Loucy (cell line): ENCODE data around the gene GUCY1B1.

Experiments used
- H2AFZ ChIP-seq: fragments of 200-600 bp; sonication (generic); 2 replicates; pipeline ENCODE4 v1.6.0; 2016; ENCODE audit warnings: antibody characterized with exemption, mild to moderate bottlenecking, low read length, moderate library complexity
- H3F3A ChIP-seq: fragments of 200-600 bp; 2 replicates; pipeline ENCODE4 v1.6.0; 2016; ENCODE audit warnings: antibody characterized with exemption, low read depth, mild to moderate bottlenecking
- H3K27me3 ChIP-seq: fragments of 200-600 bp; sonication (generic); 2 replicates; pipeline ENCODE4 v1.6.1; 2014; ENCODE audit warnings: low read length, mild to moderate bottlenecking; ENCODE audit not compliant: insufficient read depth, poor library complexity, severe bottlenecking
- H3K36me3 ChIP-seq: fragments of 200-600 bp; sonication (generic); 2 replicates; pipeline ENCODE4 v1.6.1; 2016; ENCODE audit warnings: low read length; ENCODE audit not compliant: insufficient read depth
- H3K4me1 ChIP-seq: fragments of 200-600 bp; sonication (generic); 2 replicates; pipeline ENCODE4 v1.5.1; 2014; ENCODE audit warnings: low read length, mild to moderate bottlenecking; ENCODE audit not compliant: insufficient read depth, poor library complexity, severe bottlenecking
- H3K4me2 ChIP-seq: fragments of 200-600 bp; sonication (generic); 2 replicates; pipeline ENCODE4 v1.6.0; 2014; ENCODE audit warnings: antibody characterized with exemption, low read length, low read depth, mild to moderate bottlenecking; ENCODE audit not compliant: poor library complexity, severe bottlenecking
- H3K4me3 ChIP-seq: fragments of 200-600 bp; sonication (generic); 2 replicates; pipeline ENCODE4 v1.5.1; 2014; ENCODE audit warnings: low read length, mild to moderate bottlenecking, mixed read lengths; ENCODE audit not compliant: poor library complexity, severe bottlenecking
- H3K79me2 ChIP-seq: fragments of 200-600 bp; sonication (generic); 2 replicates; pipeline ENCODE4 v1.6.1; 2014; ENCODE audit warnings: low read length; ENCODE audit not compliant: insufficient read depth
- H3K9ac ChIP-seq: fragments of 200-600 bp; sonication (generic); 2 replicates; pipeline ENCODE4 v1.6.0; 2014; ENCODE audit warnings: mild to moderate bottlenecking, low read depth, low read length, moderate library complexity; ENCODE audit not compliant: poor library complexity, severe bottlenecking
- H3K9me2 ChIP-seq: fragments of 200-600 bp; sonication (generic); replicated peaks from 2 replicates; pipeline ENCODE4 v1.6.1; 2016; ENCODE audit warnings: low read depth, low read length, mixed read lengths
- H3K9me3 ChIP-seq: fragments of 200-600 bp; sonication (generic); 2 replicates; pipeline ENCODE4 v1.6.1; 2014; ENCODE audit warnings: mild to moderate bottlenecking, antibody characterized with exemption, low read length, low read depth; ENCODE audit not compliant: insufficient read depth
- H4K20me1 ChIP-seq: fragments of 200-600 bp; sonication (generic); 2 replicates; pipeline ENCODE4 v1.6.0; 2014; ENCODE audit warnings: antibody characterized with exemption, low read length, mild to moderate bottlenecking; ENCODE audit not compliant: insufficient read depth, poor library complexity, severe bottlenecking
- EZH2phosphoT487 ChIP-seq: fragments of 200-600 bp; IDR thresholded peaks from 2 replicates; pipeline ENCODE4 v1.6.1; 2018; ENCODE audit warnings: antibody characterized with exemption, mild to moderate bottlenecking, moderate library complexity, borderline replicate concordance
- TF ChIP-seq, protein P1 (sequence below): fragments of 200-600 bp; sonication (generic); conservative IDR thresholded peaks from 2 replicates; pipeline ENCODE4 v1.5.1; 2014; ENCODE audit warnings: mild to moderate bottlenecking, antibody characterized with exemption, low read length

The GUCY1B1 gene

DNA sequence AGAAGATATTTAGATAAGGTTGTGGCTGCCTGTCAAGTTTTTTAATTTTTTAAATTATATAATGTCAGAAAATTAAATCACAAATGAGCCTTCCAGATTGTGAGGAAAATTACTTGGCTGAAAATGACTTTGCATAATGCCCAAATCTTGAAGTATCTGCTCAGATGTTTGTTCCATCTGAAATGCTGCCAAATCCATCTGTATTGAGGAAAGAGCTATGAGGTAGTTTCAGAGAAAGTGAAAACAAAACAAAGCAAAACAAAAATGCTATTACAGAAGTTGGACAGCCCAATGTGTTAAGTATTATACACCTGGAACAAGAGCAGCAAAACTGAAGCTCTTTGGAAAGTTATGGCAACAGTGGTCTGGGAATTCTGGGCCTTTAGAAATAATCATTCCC, 23.3 kb upstream of the GUCY1B1 start:
- Histone ChIP-seq H3K4me2 (no peak overlapping the region), H3K27me3 (no peaks in the 10 kb centered on the region), H3K9ac (no peak overlapping the region), H3K4me3 (no peak overlapping the region), H2AFZ (no peak overlapping the region), H3K79me2 (no peaks in the 10 kb centered on the region), H3K9me2 (no peaks in the 10 kb centered on the region), H3F3A (no peaks in the 10 kb centered on the region), H3K36me3 (no peaks in the 10 kb centered on the region), H3K9me3 (no peaks in the 10 kb centered on the region), H3K4me1 (no peaks in the 10 kb centered on the region), H4K20me1 (no peaks in the 10 kb centered on the region)
- TF ChIP-seq, protein P1, sequence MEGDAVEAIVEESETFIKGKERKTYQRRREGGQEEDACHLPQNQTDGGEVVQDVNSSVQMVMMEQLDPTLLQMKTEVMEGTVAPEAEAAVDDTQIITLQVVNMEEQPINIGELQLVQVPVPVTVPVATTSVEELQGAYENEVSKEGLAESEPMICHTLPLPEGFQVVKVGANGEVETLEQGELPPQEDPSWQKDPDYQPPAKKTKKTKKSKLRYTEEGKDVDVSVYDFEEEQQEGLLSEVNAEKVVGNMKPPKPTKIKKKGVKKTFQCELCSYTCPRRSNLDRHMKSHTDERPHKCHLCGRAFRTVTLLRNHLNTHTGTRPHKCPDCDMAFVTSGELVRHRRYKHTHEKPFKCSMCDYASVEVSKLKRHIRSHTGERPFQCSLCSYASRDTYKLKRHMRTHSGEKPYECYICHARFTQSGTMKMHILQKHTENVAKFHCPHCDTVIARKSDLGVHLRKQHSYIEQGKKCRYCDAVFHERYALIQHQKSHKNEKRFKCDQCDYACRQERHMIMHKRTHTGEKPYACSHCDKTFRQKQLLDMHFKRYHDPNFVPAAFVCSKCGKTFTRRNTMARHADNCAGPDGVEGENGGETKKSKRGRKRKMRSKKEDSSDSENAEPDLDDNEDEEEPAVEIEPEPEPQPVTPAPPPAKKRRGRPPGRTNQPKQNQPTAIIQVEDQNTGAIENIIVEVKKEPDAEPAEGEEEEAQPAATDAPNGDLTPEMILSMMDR = no peak
- no peak for TF ChIP-seq EZH2phosphoT487

DNA sequence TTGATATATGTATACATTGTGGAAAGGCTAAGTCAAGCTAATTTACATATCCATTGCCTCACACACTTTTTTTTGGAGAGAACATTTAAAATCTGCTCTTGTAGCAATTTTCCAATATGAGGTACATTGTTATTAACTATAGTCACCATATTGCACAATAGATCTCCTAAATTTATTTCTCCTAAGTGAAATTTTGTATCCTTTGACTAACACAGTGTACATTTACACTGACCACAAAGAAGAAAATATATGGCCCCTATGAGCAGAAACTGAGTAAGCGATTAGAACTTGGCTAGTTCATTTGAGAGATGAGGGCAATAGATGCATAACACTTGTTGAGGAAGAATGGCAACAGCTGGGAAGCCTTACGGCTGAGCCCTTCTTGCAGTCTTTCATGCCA, 20.3 kb upstream of the GUCY1B1 start:
- Histone ChIP-seq H3K79me2 (no peaks in the 10 kb centered on the region), H4K20me1 (no peaks in the 10 kb centered on the region), H3K36me3 (no peaks in the 10 kb centered on the region), H3F3A (no peaks in the 10 kb centered on the region), H3K27me3 (no peaks in the 10 kb centered on the region), H3K4me2 (no peak overlapping the region), H3K9ac (no peak overlapping the region), H3K4me3 (no peak overlapping the region), H3K9me2 (no peaks in the 10 kb centered on the region), H2AFZ (no peak overlapping the region), H3K9me3 (no peaks in the 10 kb centered on the region), H3K4me1 (no peaks in the 10 kb centered on the region)
- TF ChIP-seq, protein P1 = no peak
- TF ChIP-seq EZH2phosphoT487 = no peak

DNA sequence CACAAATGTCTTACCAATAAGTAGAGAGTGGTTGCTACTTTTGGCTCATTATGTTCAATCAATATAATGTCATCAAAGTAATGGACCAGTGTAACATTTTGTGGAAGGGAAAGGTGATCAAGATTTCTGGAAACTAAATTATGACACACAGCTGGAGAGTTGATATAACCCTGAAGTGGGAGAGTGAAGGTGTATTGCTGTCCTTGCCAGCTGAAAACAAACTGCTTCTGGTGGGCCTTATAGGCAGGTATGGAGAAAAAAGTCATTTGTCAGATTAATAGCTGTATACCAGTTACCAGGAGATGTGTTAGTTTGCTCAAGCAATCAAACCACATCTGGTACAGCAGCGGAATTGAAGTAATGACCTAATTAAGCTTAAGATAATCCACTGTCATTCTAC, 17.3 kb upstream of the GUCY1B1 start:
- no peaks in the 10 kb centered on the region for H3K4me1 ChIP-seq
- TF ChIP-seq, protein P1 = no peak
- TF ChIP-seq EZH2phosphoT487 = no peak

More for the DNA sequence above, 17.3 kb upstream of the GUCY1B1 start:
- no peak overlapping the region for H2AFZ ChIP-seq
- H3K4me2 ChIP-seq = no peak overlapping the region
- H3K27me3 ChIP-seq = no peaks in the 10 kb centered on the region
- H3K4me3 ChIP-seq = no peak overlapping the region
- H3F3A ChIP-seq = no peaks in the 10 kb centered on the region
- no peaks in the 10 kb centered on the region for H3K9me2 ChIP-seq
- no peak overlapping the region for H3K9ac ChIP-seq
- no peaks in the 10 kb centered on the region for H3K79me2 ChIP-seq
- H4K20me1 ChIP-seq = no peaks in the 10 kb centered on the region
- no peaks in the 10 kb centered on the region for H3K36me3 ChIP-seq
- no peaks in the 10 kb centered on the region for H3K9me3 ChIP-seq
